Prostate gland (tissue), 2 donors: Measurements from ENCODE around the gene AP1S3. TPM values are rescaled to one million over a fixed set of nuclear protein-coding genes. Genes with fewer than 3 reads are reported as not detected.
"Not testable (repeated sequence)": the region's sequence is repeated elsewhere in the genome, so short reads cannot be mapped to it uniquely, and the experiment has no call there.

Experiments
- DNase-seq: peaks from one replicate; pipeline ENCODE4 v3.0.0-alpha.2; 2019; ENCODE audit warnings: low spot score
- H3K27ac ChIP-seq, 2 donors: fragments of 200-600 bp; sonication (generic); 2 replicates each; pipeline ENCODE4 v1.5.1; 2017 to 2019
- H3K27me3 ChIP-seq: fragments of 200-600 bp; sonication (generic); replicated peaks from 2 replicates; pipeline ENCODE4 v1.5.1; 2019; ENCODE audit not compliant: insufficient read depth
- H3K36me3 ChIP-seq, 2 donors: fragments of 200-600 bp; sonication (generic); 1 replicate in 1 of 2; 2 replicates in 1 of 2; pipeline versions ENCODE4 v1.5.1 to v1.8.1; 2017 to 2019
- H3K4me1 ChIP-seq: fragments of 200-600 bp; sonication (generic); replicated peaks from 2 replicates; pipeline ENCODE4 v1.5.1; 2019
- H3K4me3 ChIP-seq, 2 donors: fragments of 200-600 bp; sonication (generic); 2 replicates each; pipeline ENCODE4 v1.5.1; 2017 to 2019
- H3K9me3 ChIP-seq: fragments of 200-600 bp; sonication (generic); 2 replicates; pipeline ENCODE4 v1.5.1; 2017
- POLR2A ChIP-seq: fragments of 450-650 bp; IDR thresholded peaks from one replicate; pipeline ENCODE4 v1.6.1; 2016; ENCODE audit warnings: antibody characterized with exemption, mild to moderate bottlenecking
- POLR2AphosphoS5 ChIP-seq: sonication (generic); formaldehyde crosslinking; IDR thresholded peaks from one replicate; pipeline ENCODE4 v1.6.1; 2017; ENCODE audit warnings: antibody characterized with exemption
- WGBS: methylation state at CpG from one replicate; pipeline ENCODE4 v1.1.5; 2018; 5-methylcytosine and 5-hydroxymethylcytosine counted together
- intact Hi-C: fragments of 100-400 bp; cut with DNase I; formaldehyde crosslinking; loops from one replicate; pipeline ENCODE4 v1.14.2; 2022
- total RNA-seq, 2 donors: library from RNA; depleted of rRNA; stranded (reverse); fragments of >200 nt; gene quantifications; one replicate each; pipeline ENCODE4 v1.1.0, GENCODE V29; 2016
- TF ChIP-seq, protein P1 (sequence below), 4 experiments: fragments of 200-600 bp in 2 of 4; fragments of 450-650 bp in 2 of 4; sonication (generic) in 2 of 4; IDR thresholded peaks; 1 replicate in 3 of 4; 2 replicates in 1 of 4; pipeline ENCODE4 v1.5.1; 2016 to 2019; ENCODE audit warnings: antibody characterized with exemption in 4 of 4, mild to moderate bottlenecking in 2 of 4, moderate library complexity in 2 of 4

The AP1S3 gene
- total RNA-seq, 2 donors from 2014 or later = 2.7 to 7.7 TPM

DNA sequence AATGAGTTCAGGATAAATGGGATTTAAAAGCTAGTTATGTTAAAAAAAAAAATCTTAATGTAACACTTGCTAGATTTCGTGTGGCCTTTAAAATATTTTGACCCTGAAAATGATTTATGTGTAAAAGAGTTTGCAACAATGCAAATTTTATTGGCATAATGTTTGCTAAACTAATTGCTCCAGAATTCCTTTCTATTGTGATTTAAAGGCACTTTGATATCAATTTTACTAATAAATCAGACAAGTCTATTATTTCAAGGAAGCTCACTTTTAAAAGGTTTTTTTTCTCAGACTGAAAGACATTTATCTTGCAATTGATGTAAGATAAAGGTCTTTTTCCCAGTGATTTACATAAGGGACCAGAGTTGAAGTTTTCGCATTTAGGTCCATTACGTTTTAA is 17.5 kb downstream of the AP1S3 start:
- H3K4me3 ChIP-seq = no peak overlapping the region
- no peak for DNase-seq
- TF ChIP-seq POLR2AphosphoS5 = no peak
- TF ChIP-seq POLR2A = no peak
- TF ChIP-seq, protein P1, sequence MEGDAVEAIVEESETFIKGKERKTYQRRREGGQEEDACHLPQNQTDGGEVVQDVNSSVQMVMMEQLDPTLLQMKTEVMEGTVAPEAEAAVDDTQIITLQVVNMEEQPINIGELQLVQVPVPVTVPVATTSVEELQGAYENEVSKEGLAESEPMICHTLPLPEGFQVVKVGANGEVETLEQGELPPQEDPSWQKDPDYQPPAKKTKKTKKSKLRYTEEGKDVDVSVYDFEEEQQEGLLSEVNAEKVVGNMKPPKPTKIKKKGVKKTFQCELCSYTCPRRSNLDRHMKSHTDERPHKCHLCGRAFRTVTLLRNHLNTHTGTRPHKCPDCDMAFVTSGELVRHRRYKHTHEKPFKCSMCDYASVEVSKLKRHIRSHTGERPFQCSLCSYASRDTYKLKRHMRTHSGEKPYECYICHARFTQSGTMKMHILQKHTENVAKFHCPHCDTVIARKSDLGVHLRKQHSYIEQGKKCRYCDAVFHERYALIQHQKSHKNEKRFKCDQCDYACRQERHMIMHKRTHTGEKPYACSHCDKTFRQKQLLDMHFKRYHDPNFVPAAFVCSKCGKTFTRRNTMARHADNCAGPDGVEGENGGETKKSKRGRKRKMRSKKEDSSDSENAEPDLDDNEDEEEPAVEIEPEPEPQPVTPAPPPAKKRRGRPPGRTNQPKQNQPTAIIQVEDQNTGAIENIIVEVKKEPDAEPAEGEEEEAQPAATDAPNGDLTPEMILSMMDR (IDR thresholded peaks at IDR 0.05) = no peak
- no peak overlapping the region for H3K27ac ChIP-seq
- H3K9me3 ChIP-seq = no peaks in the 10 kb centered on the region
- H3K4me1 ChIP-seq = no peaks in the 10 kb centered on the region
- intact Hi-C loops = no loop called here
- H3K36me3 ChIP-seq = no peaks in the 10 kb centered on the region
- H3K27me3 ChIP-seq = no peaks in the 10 kb centered on the region
- WGBS = 64% methylated on average over 3 of the region's 3 CpGs

DNA sequence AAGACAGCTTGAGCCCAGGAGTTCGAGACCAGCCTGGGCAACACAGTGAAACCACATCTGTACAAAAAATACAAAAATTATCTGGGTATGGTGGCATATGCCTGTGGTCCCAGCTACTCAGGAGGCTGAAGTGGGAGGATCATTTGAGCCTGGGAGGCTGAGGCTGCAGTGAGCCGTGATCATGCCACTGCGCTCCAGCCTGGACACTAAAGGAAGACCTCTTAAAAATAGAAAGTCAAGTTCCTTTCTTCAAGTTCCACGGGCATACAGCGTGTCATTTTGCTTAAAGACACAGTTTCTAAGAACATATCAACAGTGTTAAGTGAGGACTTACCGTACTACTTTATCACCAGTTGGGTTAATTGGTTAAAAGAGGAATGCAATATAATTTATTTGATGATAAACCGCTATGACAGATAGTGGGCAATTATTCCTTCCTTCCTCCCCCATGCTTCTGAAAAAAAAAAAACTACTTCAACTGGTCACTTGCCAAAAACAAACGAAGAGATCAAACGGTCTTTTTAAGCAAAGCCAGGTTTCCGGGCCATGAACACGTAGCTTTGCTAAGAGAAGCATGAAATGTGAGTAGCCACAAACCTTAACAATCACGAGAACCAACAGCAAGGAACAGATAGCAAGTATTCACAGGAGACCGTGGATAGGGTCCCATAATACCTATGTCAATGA is 21.4 kb downstream of the AP1S3 start:
- intact Hi-C loops = no loop called here
- no peak overlapping the region for H3K27ac ChIP-seq
- TF ChIP-seq, protein P1 (IDR thresholded peaks at IDR 0.05) = no peak
- TF ChIP-seq POLR2AphosphoS5 = no peak
- no peak for TF ChIP-seq POLR2A
- no peaks in the 10 kb centered on the region for H3K9me3 ChIP-seq
- no peaks in the 10 kb centered on the region for H3K27me3 ChIP-seq
- no peak for DNase-seq
- H3K4me1 ChIP-seq = no peaks in the 10 kb centered on the region
- H3K36me3 ChIP-seq = no peaks in the 10 kb centered on the region
- no peak overlapping the region for H3K4me3 ChIP-seq
- WGBS = 29% methylated on average over 13 of the region's 13 CpGs

DNA sequence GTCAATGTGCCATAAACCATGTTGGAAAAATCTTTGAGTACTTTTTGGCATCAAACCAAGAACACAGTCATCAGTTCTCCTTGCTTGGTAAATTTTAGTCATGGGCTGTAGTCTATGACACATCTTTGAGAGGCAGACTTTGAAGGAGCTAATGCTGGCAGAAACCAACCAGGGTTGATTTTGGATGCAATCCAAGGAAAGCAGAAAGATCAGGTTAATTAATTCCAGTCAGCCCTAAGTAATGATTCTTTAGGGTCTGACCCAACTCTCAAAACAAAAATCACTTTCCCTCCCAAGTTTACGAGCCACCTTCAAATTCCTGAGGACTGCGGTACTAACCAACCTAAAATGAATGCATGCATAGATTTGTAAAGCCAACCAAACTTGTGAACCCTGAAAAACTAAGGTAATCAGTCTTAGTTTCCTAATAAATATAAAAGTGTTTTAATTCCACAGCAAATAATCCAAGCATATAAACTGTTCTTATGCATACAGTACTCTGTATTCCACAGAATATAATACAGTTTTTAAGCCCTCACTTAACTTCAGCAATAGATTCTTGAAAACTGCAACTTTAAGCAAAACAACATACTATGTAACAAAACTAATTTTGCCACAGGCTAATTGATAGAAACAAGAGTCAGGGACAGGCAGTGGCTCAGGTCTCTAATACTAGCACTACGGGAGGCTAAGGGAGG is 22.0 kb downstream of the AP1S3 start:
- H3K36me3 ChIP-seq = no peaks in the 10 kb centered on the region
- TF ChIP-seq, protein P1 (IDR thresholded peaks at IDR 0.05) = no peak
- no peak for TF ChIP-seq POLR2AphosphoS5
- no peak for TF ChIP-seq POLR2A
- 48% methylated on average over 3 of the region's 3 CpGs for WGBS
- H3K27me3 ChIP-seq = no peaks in the 10 kb centered on the region
- H3K4me3 ChIP-seq = no peak overlapping the region
- no peaks in the 10 kb centered on the region for H3K9me3 ChIP-seq
- DNase-seq = no peak
- H3K27ac ChIP-seq = no peak overlapping the region
- H3K4me1 ChIP-seq = no peaks in the 10 kb centered on the region
- intact Hi-C loops = no loop called here

DNA sequence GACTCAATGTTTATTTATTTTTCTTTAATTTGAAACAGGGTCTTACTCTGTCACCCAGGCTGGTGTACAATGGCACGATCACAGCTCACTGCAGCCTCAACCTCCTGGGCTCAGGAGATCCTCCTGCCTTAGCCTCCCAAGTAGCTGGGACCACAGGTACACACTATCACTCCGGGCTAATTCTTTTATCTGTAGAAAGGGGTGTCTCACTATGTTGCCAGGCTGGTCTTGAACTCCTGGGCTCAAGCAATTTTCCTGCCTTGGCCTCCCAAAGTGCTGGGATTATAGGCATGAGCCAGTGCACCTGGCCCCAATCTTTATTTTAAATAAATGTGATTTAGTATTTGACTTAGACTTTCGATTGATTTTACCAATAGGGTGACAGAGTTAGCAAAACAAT is 22.6 kb downstream of the AP1S3 start:
- H3K27ac ChIP-seq, H3K4me3 ChIP-seq, H3K27me3 ChIP-seq, H3K4me1 ChIP-seq, DNase-seq, H3K9me3 ChIP-seq, H3K36me3 ChIP-seq, intact Hi-C loops: not testable (repeated sequence)
- WGBS = 59% methylated on average over 3 of the region's 3 CpGs

DNA sequence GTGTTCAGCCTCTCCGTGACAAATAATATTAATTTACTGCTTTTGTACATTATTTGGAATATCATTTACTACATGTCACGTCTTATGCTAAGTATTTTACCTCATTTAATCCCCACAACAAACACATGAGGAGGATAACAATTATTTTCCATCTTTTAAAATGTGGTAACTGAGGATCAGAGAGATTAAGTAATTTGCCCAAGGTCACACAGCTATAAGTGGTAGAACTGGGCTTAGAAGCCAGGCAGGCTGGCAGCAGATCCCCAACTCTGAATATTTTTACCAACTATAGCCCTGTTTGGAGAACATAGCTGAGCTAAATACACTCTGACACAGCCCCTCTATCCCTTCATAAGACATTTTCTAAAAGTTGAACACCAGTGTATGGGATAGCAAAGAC is 24.1 kb downstream of the AP1S3 start:
- Histone ChIP-seq H3K27ac (no peak overlapping the region), H3K27me3 (no peaks in the 10 kb centered on the region), H3K9me3 (no peaks in the 10 kb centered on the region), H3K4me1 (no peaks in the 10 kb centered on the region), H3K36me3 (no peaks in the 10 kb centered on the region), H3K4me3 (no peak overlapping the region)
- no peak for DNase-seq
- intact Hi-C loops = no loop called here
- 98% methylated on average over 2 of the region's 2 CpGs for WGBS
- TF ChIP-seq, protein P1 (IDR thresholded peaks at IDR 0.05) = no peak
- no peak for TF ChIP-seq POLR2A
- TF ChIP-seq POLR2AphosphoS5 = no peak
